DMS153 treated with DMSO at 0.1 percent for 48 hours (cell line): ENCODE data around the gene METTL26.

Experiments
- DNase-seq: peaks from one replicate; lab custom pipeline; 2025; ENCODE audit not compliant: unreplicated experiment; lab: John Stamatoyannopoulos, UW

Gene METTL26

DNA sequence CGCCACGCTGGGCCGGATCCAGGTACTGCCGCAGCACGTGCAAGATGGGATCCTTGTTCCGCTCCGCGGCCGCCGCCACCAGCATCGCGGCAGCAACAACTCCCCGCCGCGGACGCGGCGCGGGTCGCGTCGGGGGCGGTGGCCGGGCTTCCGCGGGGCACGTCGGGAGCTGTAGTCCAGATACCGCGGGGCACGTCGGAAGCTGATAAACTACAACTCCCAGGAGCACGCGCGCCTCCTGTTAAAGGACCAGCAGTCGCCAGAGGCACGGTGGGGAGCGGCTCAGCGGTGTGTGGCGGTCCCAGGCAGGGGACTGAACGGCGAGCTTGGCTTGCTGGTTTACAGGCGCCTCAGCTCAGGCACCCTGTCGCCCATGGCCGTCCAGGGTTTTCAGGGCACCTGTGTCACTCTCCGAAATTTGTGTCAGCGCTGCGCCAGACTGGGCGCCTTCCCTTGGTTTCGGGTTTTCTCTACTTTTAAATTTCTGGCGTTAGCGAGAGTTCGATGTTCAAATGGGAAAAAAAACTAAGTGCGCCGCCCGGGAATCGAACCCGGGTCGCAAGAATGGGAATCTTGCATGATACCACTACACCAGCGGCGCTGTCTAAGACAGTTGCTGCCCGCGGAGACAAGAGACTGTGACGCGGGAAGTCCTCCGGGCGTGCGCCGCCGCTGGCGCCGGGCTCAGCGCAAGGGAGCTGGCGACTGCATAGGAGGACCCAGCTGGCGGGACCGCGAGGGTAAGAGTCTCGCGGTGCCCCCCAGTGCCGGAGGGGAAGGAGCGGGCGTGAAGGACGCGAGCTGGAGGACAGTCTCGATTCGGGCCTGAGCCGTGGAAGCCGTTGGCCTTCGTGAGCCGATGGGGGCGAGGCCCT is at the start of gene METTL26:
METTL26 (minus strand) TSS at position 100 of the 875 bp plus-strand sequence; CDS start at position 85, 15 bp downstream.
- DNase-seq, result peak; percentile 84

DNA sequence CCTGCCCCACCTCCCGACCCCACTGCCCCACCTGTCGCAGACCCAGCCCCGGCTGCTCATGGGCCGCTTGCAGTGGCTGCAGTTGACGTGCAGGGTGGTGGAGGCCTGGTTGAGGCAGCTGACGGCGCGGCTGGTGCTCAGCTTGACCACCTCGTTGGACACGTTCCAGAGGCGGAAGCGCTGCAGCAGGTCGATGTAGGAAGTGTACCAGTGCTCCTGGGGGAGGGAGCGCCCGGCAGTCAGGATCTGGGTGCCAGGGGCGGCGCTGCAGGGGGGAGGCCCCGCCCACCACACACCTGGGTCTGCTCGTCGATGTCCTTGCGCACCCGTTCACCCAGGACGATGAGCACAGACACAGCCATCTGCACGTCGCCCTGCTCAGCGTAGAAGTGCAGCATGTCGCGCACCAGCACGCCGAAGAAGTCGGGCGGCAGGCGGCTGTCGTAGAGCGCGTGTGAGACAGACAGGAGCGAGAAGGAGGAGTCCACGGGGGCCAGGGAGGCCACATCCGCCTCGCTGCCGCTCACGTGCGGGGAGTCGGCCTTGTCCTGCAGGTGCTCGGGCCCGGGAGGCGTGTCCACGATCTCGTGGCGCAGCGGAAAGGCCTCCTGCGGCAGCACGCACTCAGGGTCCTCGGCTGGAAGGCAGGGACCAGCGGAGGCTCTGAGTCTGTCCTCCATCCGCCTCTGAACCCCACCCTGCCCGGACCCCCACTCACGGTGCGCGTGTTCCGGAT is 49.0 kb upstream of the METTL26 start:
- peak; percentile 82 for DNase-seq

DNA sequence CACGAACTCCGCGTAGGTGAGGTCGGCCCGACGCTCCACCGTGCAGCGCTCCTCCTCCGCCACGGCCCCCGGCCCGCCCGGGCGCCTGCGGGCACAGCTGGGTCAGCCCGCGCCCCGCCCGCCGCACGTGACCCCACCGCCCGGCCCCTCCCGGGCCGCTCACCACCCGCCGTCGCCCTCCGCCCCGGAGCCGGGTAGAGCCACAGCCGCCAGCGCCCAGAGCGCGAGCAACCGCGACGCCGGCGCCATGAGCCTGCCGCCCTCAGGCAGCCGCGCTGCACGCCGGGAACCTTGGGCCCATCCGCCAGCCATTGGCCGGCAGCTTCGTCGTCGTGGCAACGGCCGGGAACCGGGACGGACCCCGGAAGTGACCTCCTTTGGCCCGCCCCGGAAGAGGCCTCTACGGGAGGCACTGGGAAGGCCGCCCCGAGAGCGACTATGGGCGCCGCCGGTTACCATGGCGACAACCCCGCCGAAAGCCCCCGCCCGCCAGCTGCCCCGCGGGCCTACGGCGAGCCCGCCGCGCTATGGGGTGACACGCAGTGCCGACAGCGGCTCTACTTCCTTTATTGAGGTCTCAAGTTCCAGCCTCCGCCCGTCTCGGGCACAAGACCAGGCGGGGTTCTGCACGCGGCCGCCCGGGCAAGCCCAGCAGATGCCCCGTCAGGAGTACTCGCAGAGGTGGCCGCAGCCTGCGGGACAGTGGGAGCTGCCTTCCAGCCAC is 48.1 kb upstream of the METTL26 start, which contains the start of gene JMJD8:
JMJD8 (minus strand) TSS at position 264 of the 724 bp plus-strand sequence; CDS start at position 249, 15 bp downstream.
- DNase-seq, result peak; percentile 90

DNA sequence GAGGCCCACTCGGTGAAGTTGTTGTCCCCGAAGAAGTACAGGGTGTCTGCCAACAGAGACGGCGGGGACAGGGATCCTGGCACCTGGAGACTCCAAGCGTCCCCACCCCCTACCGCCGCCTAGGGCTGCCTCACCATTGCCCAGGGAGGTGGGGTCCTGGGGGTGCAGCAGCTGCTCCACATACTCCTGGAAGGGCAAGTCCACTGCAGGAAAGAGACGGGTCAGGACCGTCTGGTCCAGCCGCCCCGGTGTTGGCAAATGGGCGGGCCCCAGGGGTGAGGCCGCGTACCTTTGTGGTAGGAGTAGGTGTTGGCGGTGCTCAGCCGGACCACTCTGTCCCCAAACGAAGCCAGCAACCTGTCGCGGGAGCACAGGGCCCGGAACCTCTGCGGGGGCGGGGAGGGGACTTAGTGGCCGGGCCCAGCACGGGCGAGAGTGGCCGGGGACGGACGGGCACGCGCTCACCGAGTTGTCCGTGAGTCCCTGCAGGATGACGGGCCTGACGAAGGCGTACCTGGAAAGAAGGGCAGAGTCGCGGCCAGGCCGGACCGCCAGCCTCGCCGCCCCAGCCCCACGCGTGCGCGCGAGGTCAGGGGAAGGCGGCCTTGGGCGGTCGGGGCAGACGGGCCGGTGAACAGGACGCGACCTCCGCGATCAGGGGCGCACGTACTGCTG is 47.4 kb upstream of the METTL26 start:
- DNase-seq, result no peak

DNA sequence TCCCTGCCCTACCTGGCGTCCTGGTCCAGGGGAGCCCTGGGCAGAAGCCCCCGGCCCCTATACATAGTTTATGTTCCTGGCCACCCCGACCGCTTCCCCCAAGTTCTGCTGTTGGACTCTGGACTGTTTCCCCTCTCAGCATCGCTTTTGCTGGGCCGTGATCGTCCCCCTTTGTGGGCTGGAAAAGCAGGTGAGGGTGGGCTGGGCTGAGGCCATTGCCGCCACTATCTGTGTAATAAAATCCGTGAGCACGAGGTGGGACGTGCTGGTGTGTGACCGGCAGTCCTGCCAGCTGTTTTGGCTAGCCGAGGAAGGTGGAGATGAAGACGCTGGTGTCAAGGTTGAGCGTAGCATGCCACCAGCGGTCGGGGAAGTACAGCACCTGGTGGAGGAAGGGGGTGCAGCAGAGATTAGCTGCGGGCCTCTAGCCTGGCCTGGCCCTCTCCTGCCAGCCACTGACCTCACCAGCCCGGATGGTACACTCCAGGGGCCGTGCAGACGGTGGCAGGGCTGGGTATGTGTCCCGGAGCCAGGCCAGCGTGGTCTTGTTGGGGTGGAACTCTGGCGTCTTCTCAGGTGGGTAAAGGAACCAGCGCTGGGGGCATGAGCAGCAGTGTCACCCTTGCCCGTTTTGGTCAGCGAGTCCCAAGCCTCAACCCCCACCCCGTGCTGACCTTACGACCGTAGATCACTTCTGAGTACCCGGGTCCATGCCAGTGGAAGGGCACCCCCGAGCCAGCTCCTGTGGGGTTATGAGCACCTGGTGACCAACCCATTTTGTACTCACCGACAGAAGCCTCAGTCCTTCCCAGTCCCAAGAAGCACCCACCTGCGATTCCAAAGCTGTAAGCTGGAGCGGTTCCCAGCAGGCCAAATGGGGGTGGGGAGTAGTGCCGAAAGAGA is 46.6 kb upstream of the METTL26 start:
- no peak for DNase-seq

DNA sequence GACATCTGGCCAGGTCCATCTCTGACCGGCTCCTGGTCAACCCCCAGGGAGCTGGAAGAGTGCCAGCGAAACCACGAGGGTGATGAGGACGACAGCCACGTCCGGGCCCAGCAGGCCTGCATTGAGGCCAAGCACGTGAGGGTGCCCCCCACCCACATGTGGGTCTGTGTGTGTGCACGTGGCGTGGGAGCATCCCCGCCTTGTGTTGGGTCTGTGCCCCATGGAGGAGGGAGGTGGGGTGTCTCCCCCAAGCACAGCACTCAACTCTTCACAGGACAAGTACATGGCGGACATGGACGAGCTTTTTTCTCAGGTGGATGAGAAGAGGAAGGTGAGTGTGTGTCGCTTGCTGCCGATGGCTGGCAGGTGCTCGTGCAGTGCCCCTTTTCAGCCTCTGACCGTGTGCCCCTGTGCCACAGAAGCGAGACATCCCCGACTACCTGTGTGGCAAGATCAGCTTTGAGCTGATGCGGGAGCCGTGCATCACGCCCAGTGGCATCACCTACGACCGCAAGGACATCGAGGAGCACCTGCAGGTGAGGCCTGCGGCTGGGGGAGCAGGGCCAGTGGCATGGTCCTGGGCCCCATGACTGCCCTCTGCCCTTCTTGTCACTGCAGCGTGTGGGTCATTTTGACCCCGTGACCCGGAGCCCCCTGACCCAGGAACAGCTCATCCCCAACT is 45.8 kb upstream of the METTL26 start:
- DNase-seq, result no peak

DNA sequence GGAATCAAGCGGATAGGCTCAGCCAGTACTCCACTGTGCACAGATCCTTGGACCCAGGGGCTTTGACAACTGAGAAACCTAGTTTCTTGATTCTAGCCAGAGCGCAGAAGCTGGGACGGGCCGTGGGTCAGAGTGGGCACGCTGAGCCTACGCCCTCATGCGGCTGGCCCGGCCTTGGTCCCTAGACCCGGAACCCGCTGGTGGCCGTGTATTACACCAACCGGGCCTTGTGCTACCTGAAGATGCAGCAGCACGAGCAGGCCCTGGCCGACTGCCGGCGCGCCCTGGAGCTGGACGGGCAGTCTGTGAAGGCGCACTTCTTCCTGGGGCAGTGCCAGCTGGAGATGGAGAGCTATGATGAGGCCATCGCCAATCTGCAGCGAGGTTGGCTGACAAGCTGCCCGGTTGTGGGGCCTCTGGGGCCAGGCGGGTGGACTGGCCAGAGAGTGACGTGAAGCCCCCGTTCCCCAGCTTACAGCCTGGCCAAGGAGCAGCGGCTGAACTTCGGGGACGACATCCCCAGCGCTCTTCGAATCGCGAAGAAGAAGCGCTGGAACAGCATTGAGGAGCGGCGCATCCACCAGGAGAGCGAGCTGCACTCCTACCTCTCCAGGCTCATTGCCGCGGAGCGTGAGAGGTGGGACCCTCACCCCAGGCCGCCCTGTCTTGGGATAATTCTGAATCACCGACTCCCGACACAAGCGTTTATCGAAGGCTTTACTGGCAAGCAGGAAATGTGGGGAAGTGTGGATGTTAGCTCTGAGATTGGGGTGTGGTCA is 45.1 kb upstream of the METTL26 start:
- DNase-seq, result no peak

DNA sequence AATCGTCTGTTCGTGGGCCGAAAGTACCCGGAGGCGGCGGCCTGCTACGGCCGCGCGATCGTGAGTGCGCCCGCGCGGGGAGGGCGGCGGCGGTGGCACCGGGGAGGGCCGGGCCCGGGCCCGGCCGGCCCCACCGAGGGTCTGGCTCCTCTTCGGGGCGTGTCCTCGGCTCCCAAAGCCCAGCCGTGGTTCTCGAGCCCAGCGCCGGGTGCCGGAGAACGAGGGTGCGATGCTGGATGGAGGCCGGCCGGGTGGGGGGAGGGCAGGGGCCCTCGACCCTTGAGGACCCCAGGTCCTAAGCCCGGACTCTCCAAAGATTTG is 44.5 kb upstream of the METTL26 start:
- no peak for DNase-seq

DNA sequence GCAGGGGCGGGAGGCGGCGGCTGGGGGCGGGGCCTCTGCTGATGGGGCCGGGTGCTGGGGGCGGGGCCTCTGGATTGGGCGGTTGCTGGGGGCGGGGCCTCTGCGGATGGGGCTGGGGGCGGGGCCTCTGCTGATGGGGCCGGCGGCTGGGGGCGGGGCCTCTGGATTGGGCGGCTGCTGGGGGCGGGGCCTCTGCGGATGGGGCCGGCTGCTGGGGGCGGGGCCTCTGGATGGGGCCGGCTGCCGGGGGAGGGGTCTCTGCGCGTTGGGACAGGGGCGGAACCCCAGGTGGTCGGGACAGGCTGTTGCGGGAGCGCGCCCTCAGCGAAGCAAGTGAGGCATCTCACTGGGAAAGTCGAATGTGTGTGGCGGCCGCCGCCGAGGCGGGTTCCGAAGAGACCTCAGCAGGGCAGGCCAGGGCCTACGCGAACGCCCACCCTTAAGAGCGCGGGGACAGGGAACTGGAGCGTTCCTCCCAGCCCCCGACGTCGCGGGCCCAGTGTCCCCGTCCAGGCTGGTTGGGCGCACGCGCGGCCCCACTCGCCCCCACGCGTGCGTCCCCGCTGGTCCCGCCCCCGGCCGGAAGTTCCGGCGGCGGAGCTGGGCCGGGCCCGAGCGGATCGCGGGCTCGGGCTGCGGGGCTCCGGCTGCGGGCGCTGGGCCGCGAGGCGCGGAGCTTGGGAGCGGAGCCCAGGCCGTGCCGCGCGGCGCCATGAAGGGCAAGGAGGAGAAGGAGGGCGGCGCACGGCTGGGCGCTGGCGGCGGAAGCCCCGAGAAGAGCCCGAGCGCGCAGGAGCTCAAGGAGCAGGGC is 43.9 kb upstream of the METTL26 start, which contains the start of gene STUB1:
STUB1 (plus strand) TSS at position 597 of the 811 bp plus-strand sequence; CDS start at position 713, 116 bp downstream.
- peak; percentile 67 for DNase-seq

DNA sequence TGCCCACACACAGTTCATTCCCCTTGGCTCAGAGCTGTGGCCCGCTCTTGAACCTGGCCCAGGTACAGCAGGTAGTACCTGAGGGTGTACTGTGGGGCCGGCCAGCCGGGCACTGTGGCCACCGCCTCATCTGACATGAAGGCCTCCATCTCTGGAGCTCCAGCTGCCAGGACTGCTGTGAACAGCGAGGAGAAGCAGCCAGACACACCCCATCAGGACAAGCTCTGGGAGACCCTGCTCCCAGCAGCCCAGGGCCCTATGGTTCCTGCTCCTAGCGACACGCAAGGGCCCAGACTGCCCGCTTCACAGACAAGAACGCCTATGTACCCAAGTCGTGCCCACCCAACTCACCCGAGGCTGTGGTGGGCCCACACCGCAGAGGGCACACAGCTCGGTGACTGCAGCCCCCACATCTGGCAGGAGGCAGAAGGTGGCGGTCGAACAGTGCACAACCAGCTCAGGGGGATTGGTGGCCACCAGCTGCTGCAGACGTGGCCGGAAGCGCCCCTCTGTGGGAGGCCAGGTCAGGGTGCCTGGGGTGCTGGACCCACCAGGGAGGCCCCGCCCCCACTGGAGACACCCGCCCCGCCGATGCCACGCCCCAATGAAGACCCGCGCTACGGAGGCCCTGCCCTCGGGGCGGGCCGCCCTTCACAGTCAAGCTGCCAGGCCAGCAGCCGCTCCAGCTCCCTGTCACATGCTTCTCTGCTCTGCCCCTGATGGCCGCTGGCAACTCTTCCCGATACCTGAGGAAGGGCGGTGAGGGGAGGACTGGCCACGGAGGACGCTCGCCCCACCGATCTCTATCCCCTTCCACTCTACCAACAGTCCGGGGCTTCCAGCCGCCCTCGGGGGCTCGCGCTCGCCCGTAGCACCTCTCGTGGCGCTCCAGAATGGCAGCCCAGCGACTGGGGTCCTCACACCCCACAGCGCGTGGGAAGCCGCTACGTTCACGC is 43.0 kb upstream of the METTL26 start:
- DNase-seq, result peak; percentile 55

DNA sequence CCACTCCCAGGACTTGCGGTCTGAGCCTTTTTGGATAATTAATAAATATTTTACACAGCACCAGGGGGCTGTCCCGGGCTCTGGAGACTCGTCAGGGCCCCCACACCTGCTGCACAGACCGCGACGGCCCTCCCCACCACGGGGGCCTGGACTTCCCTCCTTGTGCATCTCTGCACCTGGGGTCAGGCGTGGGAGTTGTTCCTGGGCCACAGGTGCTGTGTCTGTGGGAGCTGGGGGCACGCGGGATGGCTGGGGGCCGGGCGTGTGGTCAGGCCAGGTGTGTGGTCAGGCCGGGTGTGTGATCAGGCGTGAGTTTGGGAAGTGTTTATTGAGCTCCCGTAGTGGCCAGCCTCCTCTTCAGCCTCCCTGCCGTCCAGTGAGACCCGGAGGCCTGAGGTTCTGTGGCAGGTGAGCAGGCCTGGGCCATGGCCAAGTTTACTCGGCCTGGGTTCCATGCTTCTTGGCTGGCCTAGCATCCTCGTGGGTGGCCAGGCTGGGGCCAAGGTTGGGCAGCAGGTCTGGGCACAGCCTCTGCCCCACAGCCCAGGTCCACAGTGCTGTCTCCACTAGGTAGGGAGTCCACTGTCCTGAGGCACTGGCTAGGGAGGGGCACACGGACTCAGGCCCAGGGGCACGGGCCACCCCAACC is 42.2 kb upstream of the METTL26 start:
- DNase-seq, result no peak

DNA sequence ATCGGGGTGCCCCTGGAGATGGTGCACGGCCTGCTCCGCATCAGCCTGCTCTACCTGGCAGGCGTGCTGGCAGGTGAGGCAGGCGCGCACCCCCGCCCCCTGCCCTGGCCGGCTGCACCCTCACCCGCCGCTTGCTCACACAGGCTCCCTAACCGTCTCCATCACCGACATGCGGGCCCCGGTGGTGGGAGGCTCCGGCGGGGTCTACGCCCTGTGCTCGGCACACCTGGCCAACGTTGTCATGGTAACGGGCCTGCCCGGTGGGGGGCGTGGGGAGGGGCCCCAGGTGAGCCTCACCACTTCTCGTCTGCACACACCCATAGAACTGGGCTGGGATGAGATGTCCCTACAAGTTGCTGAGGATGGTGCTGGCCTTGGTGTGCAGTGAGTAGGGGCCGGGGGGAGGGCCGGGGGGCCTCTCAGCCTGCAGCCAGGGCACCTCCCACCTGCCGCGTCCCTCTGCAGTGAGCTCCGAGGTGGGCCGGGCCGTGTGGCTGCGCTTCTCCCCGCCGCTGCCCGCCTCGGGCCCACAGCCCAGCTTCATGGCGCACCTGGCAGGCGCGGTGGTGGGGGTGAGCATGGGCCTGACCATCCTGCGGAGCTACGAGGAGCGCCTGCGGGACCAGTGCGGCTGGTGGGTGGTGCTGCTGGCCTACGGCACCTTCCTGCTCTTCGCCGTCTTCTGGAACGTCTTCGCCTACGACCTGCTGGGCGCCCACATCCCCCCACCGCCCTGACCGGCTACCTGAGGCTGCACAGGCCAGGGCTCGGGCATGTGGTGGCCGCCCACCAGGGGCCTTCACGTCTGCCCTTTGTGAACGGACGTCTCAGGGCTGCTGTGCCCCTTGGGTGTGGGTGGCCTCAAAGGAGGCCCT is 41.4 kb upstream of the METTL26 start:
- DNase-seq, result no peak

DNA sequence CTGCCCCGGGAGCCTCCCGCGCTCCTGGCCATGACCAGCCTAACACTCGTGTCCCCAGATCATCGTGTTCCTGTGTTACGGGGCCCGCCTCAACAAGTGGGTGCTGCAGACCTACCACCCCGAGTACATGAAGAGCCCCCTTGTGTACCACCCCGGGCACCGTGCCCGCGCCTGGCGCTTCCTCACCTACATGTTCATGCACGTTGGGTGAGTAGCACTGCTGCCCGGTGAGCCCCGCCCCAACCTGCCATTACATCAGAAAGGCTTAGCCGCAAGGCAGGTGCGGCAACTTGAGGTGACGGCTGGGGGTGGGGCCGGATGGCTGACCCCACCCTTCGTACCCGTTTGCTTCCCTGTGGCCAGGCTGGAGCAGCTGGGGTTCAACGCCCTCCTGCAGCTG is 40.8 kb upstream of the METTL26 start:
- peak; percentile 77 for DNase-seq

DNA sequence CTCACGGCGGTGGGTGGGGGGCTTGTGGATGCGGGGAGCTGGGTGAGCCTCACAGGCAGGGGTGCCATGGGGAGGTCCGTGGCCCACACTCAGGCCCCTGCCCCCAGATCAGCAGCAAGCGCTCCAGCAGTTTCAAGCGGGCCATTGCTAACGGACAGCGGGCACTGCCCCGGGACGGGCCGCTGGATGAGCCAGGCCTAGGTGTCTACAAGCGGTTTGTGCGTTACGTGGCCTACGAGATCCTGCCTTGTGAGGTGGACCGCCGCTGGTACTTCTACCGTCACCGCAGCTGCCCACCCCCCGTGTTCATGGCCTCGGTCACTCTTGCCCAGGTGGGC is 40.4 kb upstream of the METTL26 start:
- DNase-seq, result no peak

DNA sequence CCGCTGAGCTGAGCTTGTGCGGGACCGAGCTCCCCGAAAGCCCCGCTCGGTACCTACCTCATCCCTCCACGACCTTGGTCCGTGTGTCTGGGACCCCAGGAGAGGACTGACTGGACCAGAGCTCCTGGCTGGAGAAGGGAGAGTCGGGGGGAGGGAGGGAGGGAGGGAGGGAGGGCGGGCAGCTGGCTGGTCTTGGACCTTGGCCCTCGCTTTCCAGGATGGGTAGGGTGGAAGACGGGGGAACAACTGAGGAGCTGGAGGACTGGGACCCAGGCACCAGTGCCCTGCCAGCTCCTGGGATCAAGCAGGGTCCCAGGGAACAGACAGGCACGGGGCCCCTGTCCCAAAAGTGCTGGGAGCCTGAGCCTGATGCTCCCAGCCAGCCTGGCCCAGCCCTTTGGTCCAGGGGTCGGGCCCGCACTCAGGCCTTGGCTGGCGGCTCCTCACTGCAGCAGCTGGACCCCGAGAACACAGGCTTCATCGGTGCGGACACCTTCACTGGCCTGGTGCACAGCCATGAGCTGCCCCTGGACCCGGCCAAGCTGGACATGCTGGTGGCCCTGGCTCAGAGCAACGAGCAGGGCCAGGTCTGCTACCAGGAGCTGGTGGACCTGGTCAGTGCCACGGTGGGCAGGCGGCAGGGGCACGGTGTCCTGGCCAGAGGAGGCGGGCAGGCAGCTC is 39.9 kb upstream of the METTL26 start:
- DNase-seq, result no peak
